ENCODE data around the gene KRTCAP3. TPM values are rescaled to one million over a fixed set of nuclear protein-coding genes. Genes with fewer than 3 reads are reported as not detected.

KRTCAP3 gene
- total RNA-seq, 1 experiment from 2014 or later = 71.8 TPM

GRCh38 chr2:27489498-27490397 is 47.6 kb downstream of the KRTCAP3 start, which contains the start of gene IFT172:
Gene IFT172 (minus strand): TSS chr2:27489743. CDS start chr2:27489653, 90 bp downstream.
- peak; percentile 98 for DNase-seq
- H3K36me3 Mint-ChIP-seq (ENCODE audit: insufficient read depth, unreplicated experiment) = peaks cover 14% of the 10 kb centered on the region
- TF ChIP-seq, protein P1, sequence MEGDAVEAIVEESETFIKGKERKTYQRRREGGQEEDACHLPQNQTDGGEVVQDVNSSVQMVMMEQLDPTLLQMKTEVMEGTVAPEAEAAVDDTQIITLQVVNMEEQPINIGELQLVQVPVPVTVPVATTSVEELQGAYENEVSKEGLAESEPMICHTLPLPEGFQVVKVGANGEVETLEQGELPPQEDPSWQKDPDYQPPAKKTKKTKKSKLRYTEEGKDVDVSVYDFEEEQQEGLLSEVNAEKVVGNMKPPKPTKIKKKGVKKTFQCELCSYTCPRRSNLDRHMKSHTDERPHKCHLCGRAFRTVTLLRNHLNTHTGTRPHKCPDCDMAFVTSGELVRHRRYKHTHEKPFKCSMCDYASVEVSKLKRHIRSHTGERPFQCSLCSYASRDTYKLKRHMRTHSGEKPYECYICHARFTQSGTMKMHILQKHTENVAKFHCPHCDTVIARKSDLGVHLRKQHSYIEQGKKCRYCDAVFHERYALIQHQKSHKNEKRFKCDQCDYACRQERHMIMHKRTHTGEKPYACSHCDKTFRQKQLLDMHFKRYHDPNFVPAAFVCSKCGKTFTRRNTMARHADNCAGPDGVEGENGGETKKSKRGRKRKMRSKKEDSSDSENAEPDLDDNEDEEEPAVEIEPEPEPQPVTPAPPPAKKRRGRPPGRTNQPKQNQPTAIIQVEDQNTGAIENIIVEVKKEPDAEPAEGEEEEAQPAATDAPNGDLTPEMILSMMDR (IDR thresholded peaks at IDR 0.05; ENCODE audit: unreplicated experiment) = no peak
- TSS peak; percentile 68 for BruUV-seq (replicated peaks)
- peak within 1 kb of the TSS; percentile 80 for H3K4me3 Mint-ChIP-seq (ENCODE audit: low read depth, unreplicated experiment)
- CTCF ChIA-PET = interaction anchor here (0.5 to 0.6 kb wide), 2 partner anchors 29 to 73 kb away, joined by 3 to 6 read pairs; no protein-coding TSS in a partner anchor
- H3K4me1 Mint-ChIP-seq (ENCODE audit: low read depth, unreplicated experiment) = peaks cover 7% of the 10 kb centered on the region
- H3K27me3 Mint-ChIP-seq (ENCODE audit: unreplicated experiment) = no peaks in the 10 kb centered on the region
- no peaks in the 10 kb centered on the region for H3K9me3 Mint-ChIP-seq (ENCODE audit: low read depth, unreplicated experiment)
- peak within 1 kb of the TSS; percentile 85 for H3K27ac Mint-ChIP-seq (ENCODE audit: unreplicated experiment)
- intact Hi-C loops (cut with micrococcal nuclease; ENCODE audit: unreplicated experiment) = loop anchor here (10.0 kb wide), 1 partner anchor 135 kb away; the partner anchor contains the start of genes CCDC121 and GPN1

DNA sequence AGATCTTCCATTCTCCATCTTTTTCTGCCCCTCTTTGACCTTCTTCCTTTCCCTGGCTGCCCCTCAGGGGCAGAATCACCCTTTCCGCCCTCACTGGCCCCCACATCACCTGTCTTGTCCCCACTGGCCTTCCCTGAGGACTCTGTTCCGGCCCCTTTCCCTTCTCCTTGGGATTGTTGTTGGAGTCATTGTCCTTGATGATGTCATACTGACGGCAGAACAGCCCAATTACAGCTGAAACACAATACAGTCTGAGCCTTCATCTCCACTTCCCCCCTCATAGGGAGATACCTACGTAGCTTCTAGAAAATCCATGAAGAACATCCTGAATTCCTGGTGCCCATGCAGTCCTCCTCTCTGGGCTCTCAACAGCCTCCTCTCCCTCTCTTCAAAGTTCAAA is 50.4 kb downstream of the KRTCAP3 start:
- H3K4me3 Mint-ChIP-seq (ENCODE audit: low read depth, unreplicated experiment) = no peak overlapping the region
- DNase-seq = no peak
- intact Hi-C loops (cut with micrococcal nuclease; ENCODE audit: unreplicated experiment) = loop anchor here (10.0 kb wide), 1 partner anchor 132 kb away; the partner anchor contains the start of genes CCDC121 and GPN1
- H3K27me3 Mint-ChIP-seq (ENCODE audit: unreplicated experiment) = no peaks in the 10 kb centered on the region
- H3K27ac Mint-ChIP-seq (ENCODE audit: unreplicated experiment) = no peak overlapping the region
- H3K4me1 Mint-ChIP-seq (ENCODE audit: low read depth, unreplicated experiment) = peaks cover 32% of the 10 kb centered on the region
- BruUV-seq (replicated peaks) = no TSS peak
- peaks cover 34% of the 10 kb centered on the region for H3K36me3 Mint-ChIP-seq (ENCODE audit: insufficient read depth, unreplicated experiment)
- H3K9me3 Mint-ChIP-seq (ENCODE audit: low read depth, unreplicated experiment) = no peaks in the 10 kb centered on the region
- CTCF ChIA-PET = no interaction called here
- TF ChIP-seq, protein P1 (IDR thresholded peaks at IDR 0.05; ENCODE audit: unreplicated experiment) = no peak

- peaks cover 38% of the 10 kb centered on the region for H3K4me1 Mint-ChIP-seq (ENCODE audit: low read depth, unreplicated experiment)
- CTCF ChIA-PET = no interaction called here
- intact Hi-C loops (cut with micrococcal nuclease; ENCODE audit: unreplicated experiment) = loop anchor here (10.0 kb wide), 1 partner anchor 131 kb away; the partner anchor contains the start of genes CCDC121 and GPN1
- TF ChIP-seq, protein P1 (IDR thresholded peaks at IDR 0.05; ENCODE audit: unreplicated experiment) = no peak
- peak overlapping the region; percentile 57 for H3K4me3 Mint-ChIP-seq (ENCODE audit: low read depth, unreplicated experiment)
- peaks cover 34% of the 10 kb centered on the region for H3K36me3 Mint-ChIP-seq (ENCODE audit: insufficient read depth, unreplicated experiment)
- no peak overlapping the region for H3K27ac Mint-ChIP-seq (ENCODE audit: unreplicated experiment)
- TSS peak; percentile 20 for BruUV-seq (replicated peaks)
- H3K27me3 Mint-ChIP-seq (ENCODE audit: unreplicated experiment) = no peaks in the 10 kb centered on the region
- DNase-seq = no peak
- no peaks in the 10 kb centered on the region for H3K9me3 Mint-ChIP-seq (ENCODE audit: low read depth, unreplicated experiment)
Observed at GRCh38 chr2:27493948-27494283, 51.7 kb downstream of the KRTCAP3 start.

Other genes with a start within 250 kb of the KRTCAP3 start
- 104 and 121 TPM in 2 replicates for gene ATRAID, start 230.3 kb upstream of the KRTCAP3 start, total RNA-seq (2022)
- 39.6 and 42.3 TPM in 2 replicates for gene SLC5A6, start 230.1 kb upstream of the KRTCAP3 start, total RNA-seq (2022)
- 68.2 and 71.6 TPM in 2 replicates for gene CAD, start 225.0 kb upstream of the KRTCAP3 start, total RNA-seq (2022)
- 0.24 TPM in 1 of 2 replicates, not detected in the other for gene SLC30A3, start 179.3 kb upstream of the KRTCAP3 start, total RNA-seq (2022)
- not detected in 2 replicates for gene DNAJC5G, start 166.9 kb upstream of the KRTCAP3 start, total RNA-seq (2022)
- 0.99 and 2.3 TPM in 2 replicates for gene TRIM54, start 160.0 kb upstream of the KRTCAP3 start, total RNA-seq (2022)
- 4.6 and 6.6 TPM in 2 replicates for gene UCN, start 133.9 kb upstream of the KRTCAP3 start, total RNA-seq (2022)
- 77.4 and 84.5 TPM in 2 replicates for gene MPV17, start 119.3 kb upstream of the KRTCAP3 start, total RNA-seq (2022)
- gene GTF3C2, start 85.6 kb upstream of the KRTCAP3 start, total RNA-seq (2022) = 83.8 and 85.4 TPM in 2 replicates
- gene EIF2B4, start 72.0 kb upstream of the KRTCAP3 start, total RNA-seq (2022) = 42.0 and 43.7 TPM in 2 replicates
- gene SNX17, start 71.8 kb upstream of the KRTCAP3 start, total RNA-seq (2022) = 85.3 and 96.9 TPM in 2 replicates
- gene ZNF513, start 61.6 kb upstream of the KRTCAP3 start, total RNA-seq (2022) = 10.6 and 13.1 TPM in 2 replicates
- 118 and 121 TPM in 2 replicates for gene PPM1G, start 32.8 kb upstream of the KRTCAP3 start, total RNA-seq (2022)
- gene NRBP1, start 13.8 kb upstream of the KRTCAP3 start, total RNA-seq (2022) = 58.2 and 60.5 TPM in 2 replicates
- 37.5 and 41.7 TPM in 2 replicates for gene IFT172, start 47.4 kb downstream of the KRTCAP3 start, total RNA-seq (2022)
- 5.3 and 7.2 TPM in 2 replicates for gene FNDC4, start 52.8 kb downstream of the KRTCAP3 start, total RNA-seq (2022)
- gene GCKR, start 54.5 kb downstream of the KRTCAP3 start, total RNA-seq (2022) = 17.8 and 26.8 TPM in 2 replicates
- gene ZNF512, start 140.7 kb downstream of the KRTCAP3 start, total RNA-seq (2022) = 24.4 and 28.6 TPM in 2 replicates
- gene CCDC121, start 186.6 kb downstream of the KRTCAP3 start, total RNA-seq (2022) = 5.5 and 6.3 TPM in 2 replicates
- 32.6 and 33.2 TPM in 2 replicates for gene GPN1, start 186.7 kb downstream of the KRTCAP3 start, total RNA-seq (2022)
- gene SUPT7L, start 221.2 kb downstream of the KRTCAP3 start, total RNA-seq (2022) = 33.0 and 35.5 TPM in 2 replicates
- 24.2 and 27.8 TPM in 2 replicates for gene SLC4A1AP, start 221.5 kb downstream of the KRTCAP3 start, total RNA-seq (2022)

All from Calu3 (cell line).